BLaER1 treated with 17β-estradiol and CSF1 and Interleukin-3, amounts not matched to agents 10 nM and 100 nM (cell line): Measurements from ENCODE around the gene MAPKAPK5.
"Not testable (repeated sequence)": the region's sequence is repeated elsewhere in the genome, so short reads cannot be mapped to it uniquely, and the experiment has no call there.

Experiments used
- H3K27ac ChIP-seq, 11 experiments: shearing (Covaris generic); formaldehyde crosslinking; 2 replicates each; pipeline ENCODE4 v1.8.1; 2022
- H3K27me3 ChIP-seq, 11 experiments: shearing (Covaris generic); formaldehyde crosslinking; 2 replicates each; pipeline ENCODE4 v1.8.1; 2022
- H3K36me3 ChIP-seq, 11 experiments: shearing (Covaris generic); formaldehyde crosslinking; 2 replicates each; pipeline ENCODE4 v1.8.1; 2022
- H3K4me1 ChIP-seq, 10 experiments: shearing (Covaris generic); formaldehyde crosslinking; 2 replicates each; pipeline ENCODE4 v1.8.1; 2022
- H3K4me2 ChIP-seq, 11 experiments: shearing (Covaris generic); formaldehyde crosslinking; 2 replicates each; pipeline ENCODE4 v1.8.1; 2022
- H3K4me3 ChIP-seq, 10 experiments: shearing (Covaris generic); formaldehyde crosslinking; 2 replicates each; pipeline ENCODE4 v1.8.1; 2022
- H3K9ac ChIP-seq, 11 experiments: shearing (Covaris generic); formaldehyde crosslinking; 2 replicates each; pipeline ENCODE4 v1.8.1; 2022
- H3K9me3 ChIP-seq, 11 experiments: shearing (Covaris generic); formaldehyde crosslinking; replicated peaks in 1 of 11; 2 replicates each; pipeline ENCODE4 v1.8.1; 2022
- H4K20me1 ChIP-seq, 11 experiments: shearing (Covaris generic); formaldehyde crosslinking; 2 replicates each; pipeline ENCODE4 v1.8.1; 2022
- Cebpa-rat ChIP-seq, 11 experiments: shearing (Covaris generic); IDR thresholded peaks; 2 replicates each; pipeline ENCODE4 v1.8.1; 2022

Gene MAPKAPK5

GRCh38 chr12:111932241-111932640, 90.2 kb downstream of the MAPKAPK5 start:
- H3K36me3 ChIP-seq = peaks cover 0 to 11% (median 0%) of the 10 kb centered on the region in 11 experiments; a peak in 4 of 22 replicates
- no peaks in the 10 kb centered on the region for H3K4me1 ChIP-seq
- 0 out of 22 replicates have a peak, but pooled peaks cover 0 to 4% (median 0%) of the 10 kb centered on the region in 11 experiments for H3K9me3 ChIP-seq
- no peak overlapping the region for H3K9ac ChIP-seq
- H3K27ac ChIP-seq = no peak overlapping the region
- no peaks in the 10 kb centered on the region for H4K20me1 ChIP-seq
- H3K27me3 ChIP-seq = no peaks in the 10 kb centered on the region
- no peak overlapping the region for H3K4me3 ChIP-seq
- TF ChIP-seq Cebpa-rat (IDR thresholded peaks at IDR 0.05) = no peak
- H3K4me2 ChIP-seq = no peak overlapping the region

- Histone ChIP-seq H3K27me3 (no peaks in the 10 kb centered on the region), H3K9ac (no peak overlapping the region), H3K4me1 (no peaks in the 10 kb centered on the region), H3K4me3 (no peak overlapping the region), H3K36me3 (peaks cover 0 to 5% (median 0%) of the 10 kb centered on the region in 11 experiments; a peak in 2 of 22 replicates), H3K4me2 (no peak overlapping the region), H3K9me3 (no peaks in the 10 kb centered on the region), H4K20me1 (no peaks in the 10 kb centered on the region), H3K27ac (no peak overlapping the region)
- TF ChIP-seq Cebpa-rat (IDR thresholded peaks at IDR 0.05) = no peak
Observed at GRCh38 chr12:111936869-111937268, 94.8 kb downstream of the MAPKAPK5 start.

GRCh38 chr12:111937429-111937828, 95.4 kb downstream of the MAPKAPK5 start:
- H3K27ac ChIP-seq = no peak overlapping the region
- H3K36me3 ChIP-seq = peaks cover 0 to 4% (median 0%) of the 10 kb centered on the region in 11 experiments; a peak in 2 of 22 replicates
- H3K4me2 ChIP-seq = no peak overlapping the region
- H3K4me3 ChIP-seq = no peak overlapping the region
- no peaks in the 10 kb centered on the region for H3K4me1 ChIP-seq
- TF ChIP-seq Cebpa-rat (IDR thresholded peaks at IDR 0.05) = no peak
- no peaks in the 10 kb centered on the region for H4K20me1 ChIP-seq
- no peak overlapping the region for H3K9ac ChIP-seq
- H3K9me3 ChIP-seq = no peaks in the 10 kb centered on the region
- H3K27me3 ChIP-seq = no peaks in the 10 kb centered on the region

GRCh38 chr12:111942557-111942956, 100.5 kb downstream of the MAPKAPK5 start:
- no peaks in the 10 kb centered on the region for H4K20me1 ChIP-seq
- TF ChIP-seq Cebpa-rat (IDR thresholded peaks at IDR 0.05) = no peak
- no peak overlapping the region for H3K9ac ChIP-seq
- H3K36me3 ChIP-seq = no peaks in the 10 kb centered on the region
- H3K4me3 ChIP-seq = no peak overlapping the region
- H3K27ac ChIP-seq = no peak overlapping the region
- H3K9me3 ChIP-seq = no peaks in the 10 kb centered on the region
- H3K4me2 ChIP-seq = no peak overlapping the region
- peaks cover 0 to 14% (median 7%) of the 10 kb centered on the region in 10 experiments; a peak in 11 of 20 replicates for H3K4me1 ChIP-seq
- H3K27me3 ChIP-seq = no peaks in the 10 kb centered on the region

- Histone ChIP-seq H4K20me1 (no peaks in the 10 kb centered on the region), H3K36me3 (no peaks in the 10 kb centered on the region), H3K4me2 (no peak overlapping the region), H3K9me3 (no peaks in the 10 kb centered on the region), H3K4me3 (no peak overlapping the region), H3K9ac (peak overlapping the region in 1 of 11 experiments; percentile 0; a peak in 1 of 22 replicates), H3K4me1 (peaks cover 0 to 14% (median 7%) of the 10 kb centered on the region in 10 experiments; a peak in 11 of 20 replicates), H3K27me3 (no peaks in the 10 kb centered on the region), H3K27ac (no peak overlapping the region)
- no peak for TF ChIP-seq Cebpa-rat (IDR thresholded peaks at IDR 0.05)
Observed at GRCh38 chr12:111943929-111944328, 101.9 kb downstream of the MAPKAPK5 start.

- not testable (repeated sequence) for H3K4me3 ChIP-seq, H3K27ac ChIP-seq, H3K4me2 ChIP-seq, H3K27me3 ChIP-seq, H3K9ac ChIP-seq, H4K20me1 ChIP-seq, H3K4me1 ChIP-seq
- Histone ChIP-seq H3K36me3 (peaks cover 7 to 31% (median 17%) of the 10 kb centered on the region in 11 experiments; a peak in 14 of 22 replicates), H3K9me3 (peaks cover 48 to 51% (median 49%) of the 10 kb centered on the region in 11 experiments)
Observed at GRCh38 chr12:111950961-111951676, 109.1 kb downstream of the MAPKAPK5 start.
